Measurements from ENCODE around the gene SPG7.

The SPG7 gene

GRCh38 chr16:89556750-89557689, 48.8 kb downstream of the SPG7 start:
- H3K4me3 ChIP-seq (ENCODE audit: low read length), result no peak overlapping the region
- DNase-seq (ENCODE audit: low read depth), result peak; percentile 82
- TF ChIP-seq, protein P1, sequence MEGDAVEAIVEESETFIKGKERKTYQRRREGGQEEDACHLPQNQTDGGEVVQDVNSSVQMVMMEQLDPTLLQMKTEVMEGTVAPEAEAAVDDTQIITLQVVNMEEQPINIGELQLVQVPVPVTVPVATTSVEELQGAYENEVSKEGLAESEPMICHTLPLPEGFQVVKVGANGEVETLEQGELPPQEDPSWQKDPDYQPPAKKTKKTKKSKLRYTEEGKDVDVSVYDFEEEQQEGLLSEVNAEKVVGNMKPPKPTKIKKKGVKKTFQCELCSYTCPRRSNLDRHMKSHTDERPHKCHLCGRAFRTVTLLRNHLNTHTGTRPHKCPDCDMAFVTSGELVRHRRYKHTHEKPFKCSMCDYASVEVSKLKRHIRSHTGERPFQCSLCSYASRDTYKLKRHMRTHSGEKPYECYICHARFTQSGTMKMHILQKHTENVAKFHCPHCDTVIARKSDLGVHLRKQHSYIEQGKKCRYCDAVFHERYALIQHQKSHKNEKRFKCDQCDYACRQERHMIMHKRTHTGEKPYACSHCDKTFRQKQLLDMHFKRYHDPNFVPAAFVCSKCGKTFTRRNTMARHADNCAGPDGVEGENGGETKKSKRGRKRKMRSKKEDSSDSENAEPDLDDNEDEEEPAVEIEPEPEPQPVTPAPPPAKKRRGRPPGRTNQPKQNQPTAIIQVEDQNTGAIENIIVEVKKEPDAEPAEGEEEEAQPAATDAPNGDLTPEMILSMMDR (IDR thresholded peaks at IDR 0.05; ENCODE audit: insufficient read depth, low read depth, low read length, missing control alignments), result peak; percentile 84

DNA sequence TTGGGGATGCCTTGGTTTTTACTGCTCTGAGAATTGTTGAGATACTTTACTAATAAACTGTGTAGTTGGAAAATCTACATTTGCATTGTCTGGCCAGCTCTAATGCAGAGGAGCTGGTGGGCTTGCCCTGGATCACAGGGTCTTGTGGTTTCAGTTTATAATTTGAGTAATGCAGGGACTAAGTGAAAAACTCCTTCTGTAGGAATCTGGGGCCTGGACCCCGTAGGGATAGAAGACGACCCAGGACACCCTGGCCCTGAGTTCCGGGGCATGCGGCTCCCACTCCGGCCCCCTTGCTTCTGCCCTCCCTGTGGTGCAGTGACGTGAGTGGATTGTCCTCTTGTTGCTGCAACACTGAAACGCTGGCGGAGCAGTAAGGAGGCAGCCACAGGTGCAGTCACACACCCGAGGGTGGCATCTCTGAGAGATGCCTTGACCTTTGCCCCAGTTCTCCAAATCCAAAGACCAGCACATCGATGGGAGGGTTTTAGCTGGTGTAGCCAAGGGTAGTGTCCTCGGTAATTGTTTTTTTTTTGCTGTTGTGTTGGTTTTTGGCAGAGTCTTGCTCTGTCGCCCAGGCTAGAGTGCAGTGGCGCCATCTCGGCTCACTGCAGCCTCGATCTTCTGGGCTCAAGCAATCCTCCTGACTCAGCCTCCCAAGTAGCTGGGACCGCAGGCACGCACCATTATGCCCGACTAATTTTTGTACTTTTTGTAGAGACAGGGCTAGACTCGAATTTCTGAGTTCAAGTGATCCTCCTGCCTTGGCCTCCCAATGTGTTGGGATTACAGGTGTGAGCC, 49.7 kb downstream of the SPG7 start:
- no peak overlapping the region for H3K4me3 ChIP-seq (ENCODE audit: low read length)
- no peak for DNase-seq (ENCODE audit: low read depth)
- TF ChIP-seq, protein P1 (IDR thresholded peaks at IDR 0.05; ENCODE audit: insufficient read depth, low read depth, low read length, missing control alignments), result no peak

DNA sequence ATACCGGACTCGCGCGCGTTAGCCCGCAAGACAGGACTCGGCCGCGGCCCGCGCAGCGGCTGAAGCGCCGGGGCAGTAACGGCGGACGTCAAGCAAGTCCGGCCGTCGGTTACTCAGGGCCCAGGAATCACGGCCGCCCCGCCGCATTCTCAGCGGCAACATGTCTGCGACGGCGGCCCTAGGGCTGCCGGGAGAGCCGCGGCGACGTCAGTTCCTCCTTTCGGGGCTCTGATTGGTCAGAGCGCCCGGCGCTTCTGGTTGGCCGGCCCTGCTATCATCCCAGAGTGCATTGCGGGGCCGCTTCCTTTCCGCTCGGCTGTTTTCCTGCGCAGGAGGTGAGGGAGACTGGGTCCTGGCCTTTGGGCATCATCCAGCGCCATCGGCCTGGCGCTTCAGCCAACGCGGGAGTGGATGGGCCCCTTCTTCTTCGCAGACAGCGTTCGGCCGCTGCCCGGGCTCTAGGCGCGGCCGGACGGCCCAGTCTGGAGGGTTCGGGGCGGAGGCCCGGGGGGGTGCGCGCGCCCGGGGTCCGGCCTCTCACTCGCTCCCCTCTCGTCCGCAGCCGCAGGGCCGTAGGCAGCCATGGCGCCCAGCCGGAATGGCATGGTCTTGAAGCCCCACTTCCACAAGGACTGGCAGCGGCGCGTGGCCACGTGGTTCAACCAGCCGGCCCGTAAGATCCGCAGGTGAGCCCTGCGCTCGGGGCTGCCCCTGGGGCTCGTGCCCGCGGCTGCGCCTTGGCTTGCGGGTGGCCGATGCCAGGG, 52.4 kb downstream of the SPG7 start, which contains the start of gene RPL13:
RPL13 (plus strand) TSS at position 305 of the 764 bp plus-strand sequence; CDS start at position 583, 278 bp downstream.
- TF ChIP-seq, protein P1 (IDR thresholded peaks at IDR 0.05; ENCODE audit: insufficient read depth, low read depth, low read length, missing control alignments), result no peak
- DNase-seq (ENCODE audit: low read depth), result peak; percentile 97
- peak within 1 kb of the TSS; percentile 84 for H3K4me3 ChIP-seq (ENCODE audit: low read length)

DNA sequence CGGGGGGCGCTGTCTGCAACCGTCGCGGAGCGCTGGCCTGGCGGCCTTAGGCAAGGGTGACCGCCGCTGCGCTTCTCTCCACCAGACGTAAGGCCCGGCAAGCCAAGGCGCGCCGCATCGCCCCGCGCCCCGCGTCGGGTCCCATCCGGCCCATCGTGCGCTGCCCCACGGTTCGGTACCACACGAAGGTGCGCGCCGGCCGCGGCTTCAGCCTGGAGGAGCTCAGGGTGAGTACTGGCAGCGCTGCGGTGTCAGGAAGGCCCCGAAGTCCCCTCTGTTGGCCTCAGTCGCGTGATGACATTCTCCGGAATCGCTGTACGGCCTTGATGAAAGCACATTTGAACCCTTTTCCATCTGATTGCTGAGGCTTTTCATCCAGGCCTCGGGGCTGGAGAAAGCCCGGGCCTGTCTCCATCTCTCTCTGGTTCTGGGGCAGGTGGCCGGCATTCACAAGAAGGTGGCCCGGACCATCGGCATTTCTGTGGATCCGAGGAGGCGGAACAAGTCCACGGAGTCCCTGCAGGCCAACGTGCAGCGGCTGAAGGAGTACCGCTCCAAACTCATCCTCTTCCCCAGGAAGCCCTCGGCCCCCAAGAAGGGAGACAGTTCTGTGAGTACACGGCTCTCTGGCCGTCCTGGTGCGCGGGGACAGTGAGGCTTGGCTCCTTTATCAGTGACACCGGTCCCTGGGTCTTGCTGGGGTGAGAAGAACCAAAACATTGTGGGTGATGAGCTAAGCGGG, 53.1 kb downstream of the SPG7 start:
- TF ChIP-seq, protein P1 (IDR thresholded peaks at IDR 0.05; ENCODE audit: insufficient read depth, low read depth, low read length, missing control alignments), result no peak
- H3K4me3 ChIP-seq (ENCODE audit: low read length), result peak overlapping the region; percentile 84
- DNase-seq (ENCODE audit: low read depth), result no peak

DNA sequence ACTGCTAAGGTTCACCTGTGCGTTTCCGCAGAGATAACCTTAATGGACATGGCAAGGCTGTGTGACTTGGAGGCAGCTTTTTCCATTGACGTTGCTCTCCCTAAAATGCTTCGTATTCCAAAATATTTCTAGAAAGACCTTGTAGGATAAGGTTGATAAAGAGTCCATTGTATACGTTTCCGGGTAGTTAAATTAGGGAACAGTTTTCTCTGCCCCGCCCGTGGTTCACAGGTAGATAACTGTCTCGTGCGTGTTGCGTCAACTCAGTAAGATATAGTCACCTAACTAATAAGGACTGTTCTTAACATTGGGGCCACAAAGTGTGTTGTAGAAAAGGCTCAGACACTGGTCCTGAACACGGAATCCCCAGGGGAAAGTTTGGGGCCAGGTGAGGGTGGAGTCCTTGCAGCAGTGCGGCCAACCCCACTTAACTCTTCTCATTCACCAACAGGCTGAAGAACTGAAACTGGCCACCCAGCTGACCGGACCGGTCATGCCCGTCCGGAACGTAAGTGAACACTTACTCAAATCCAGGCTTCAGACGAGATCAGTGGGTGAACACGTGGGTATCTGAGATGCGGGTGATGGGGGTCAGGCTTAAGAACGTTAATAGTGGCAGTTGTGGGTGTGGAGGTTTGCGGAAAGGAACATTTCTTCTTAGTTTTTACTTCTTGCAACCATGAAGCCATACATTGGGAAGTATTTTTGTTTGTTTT, 53.8 kb downstream of the SPG7 start:
- peak overlapping the region; percentile 84 for H3K4me3 ChIP-seq (ENCODE audit: low read length)

More for the DNA sequence above, 53.8 kb downstream of the SPG7 start:
- TF ChIP-seq, protein P1 (IDR thresholded peaks at IDR 0.05; ENCODE audit: insufficient read depth, low read depth, low read length, missing control alignments), result no peak
- peak; percentile 52 for DNase-seq (ENCODE audit: low read depth)
